A673 (cell line): ENCODE results near the gene IL10RB. TPM values are rescaled to one million over a fixed set of nuclear protein-coding genes. Genes with fewer than 3 reads are reported as not detected.

Source experiments
- BruUV-seq: library from RNA; stranded (reverse); fragments of 400-500 nt; replicated peaks from 2 replicates; lab custom pipeline; 2021; lab: Mats Ljungman, UMichigan
- CTCF ChIA-PET: fragments of 300-600 bp; sonication (Branson Sonifier 250); formaldehyde crosslinking; loops from one replicate; lab custom pipeline; 2022; ENCODE audit warnings: antibody characterized with exemption; lab: Charles Lee
- POLR2A ChIA-PET: fragments of 300-600 bp; sonication (Branson Sonifier 250); formaldehyde crosslinking; loops from one replicate; lab custom pipeline; 2022; ENCODE audit warnings: antibody characterized with exemption; ENCODE audit not compliant: low non-redundant PET; lab: Charles Lee
- DNase-seq: peaks from one replicate; pipeline ENCODE4 v3.0.0-alpha.2; 2015; ENCODE audit warnings: low spot score
- H3K27ac ChIP-seq: fragments of 200-600 bp; sonication (generic); 2 replicates; pipeline ENCODE4 v1.5.1; 2016; ENCODE audit warnings: mixed run types, low read depth, mild to moderate bottlenecking, mixed read lengths, antibody characterized with exemption, low read length; ENCODE audit not compliant: poor library complexity, severe bottlenecking
- H3K27me3 ChIP-seq: fragments of 200-600 bp; sonication (generic); replicated peaks from 2 replicates; pipeline ENCODE4 v1.6.1; 2017; ENCODE audit warnings: mixed run types, low read depth, mild to moderate bottlenecking, mixed read lengths, antibody characterized with exemption, low read length; ENCODE audit not compliant: insufficient read depth, poor library complexity
- H3K36me3 ChIP-seq: fragments of 200-600 bp; sonication (generic); 2 replicates; pipeline ENCODE4 v1.6.1; 2016; ENCODE audit warnings: mixed run types, mild to moderate bottlenecking, mixed read lengths, antibody characterized with exemption, low read length; ENCODE audit not compliant: insufficient read depth, poor library complexity, severe bottlenecking
- H3K4me1 ChIP-seq: fragments of 200-600 bp; sonication (generic); 2 replicates; pipeline ENCODE4 v1.6.1; 2017; ENCODE audit warnings: mixed run types, mild to moderate bottlenecking, mixed read lengths, antibody characterized with exemption, low read length; ENCODE audit not compliant: insufficient read depth, poor library complexity, severe bottlenecking
- H3K4me3 ChIP-seq: fragments of 200-600 bp; sonication (generic); 2 replicates; pipeline ENCODE4 v1.5.1; 2016; ENCODE audit warnings: low read depth, mixed run types, mild to moderate bottlenecking, mixed read lengths, low read length; ENCODE audit not compliant: poor library complexity, severe bottlenecking
- H3K9me3 ChIP-seq: fragments of 200-600 bp; sonication (generic); 2 replicates; pipeline ENCODE4 v1.6.1; 2016; ENCODE audit warnings: mixed run types, low read depth, mild to moderate bottlenecking, mixed read lengths, antibody characterized with exemption, low read length; ENCODE audit not compliant: poor library complexity, severe bottlenecking
- EZH2 ChIP-seq: fragments of 200-600 bp; sonication (generic); IDR thresholded peaks from 2 replicates; pipeline ENCODE4 v1.6.1; 2017; ENCODE audit warnings: borderline replicate concordance, low read depth, mild to moderate bottlenecking, mixed read lengths, antibody characterized with exemption, low read length; ENCODE audit not compliant: poor library complexity, severe bottlenecking
- intact Hi-C: fragments of 100-400 bp; cut with micrococcal nuclease; formaldehyde crosslinking; loops from one replicate; pipeline ENCODE4 v1.10.0; 2022; ENCODE audit not compliant: unreplicated experiment
- total RNA-seq: library from RNA; stranded (reverse); gene quantifications from 2 replicates; pipeline ENCODE4 v1.2.3, GENCODE V29; 2021
- TF ChIP-seq, protein P1 (sequence below): fragments of 300-800, 200-600 bp; sonication (generic); conservative IDR thresholded peaks from 2 replicates; pipeline ENCODE4 v1.5.1; 2017; ENCODE audit warnings: low read depth, mild to moderate bottlenecking, antibody characterized with exemption, low read length, moderate library complexity, mixed read lengths

The IL10RB gene
- total RNA-seq, 1 experiment from 2014 or later: 11.1 TPM

DNA sequence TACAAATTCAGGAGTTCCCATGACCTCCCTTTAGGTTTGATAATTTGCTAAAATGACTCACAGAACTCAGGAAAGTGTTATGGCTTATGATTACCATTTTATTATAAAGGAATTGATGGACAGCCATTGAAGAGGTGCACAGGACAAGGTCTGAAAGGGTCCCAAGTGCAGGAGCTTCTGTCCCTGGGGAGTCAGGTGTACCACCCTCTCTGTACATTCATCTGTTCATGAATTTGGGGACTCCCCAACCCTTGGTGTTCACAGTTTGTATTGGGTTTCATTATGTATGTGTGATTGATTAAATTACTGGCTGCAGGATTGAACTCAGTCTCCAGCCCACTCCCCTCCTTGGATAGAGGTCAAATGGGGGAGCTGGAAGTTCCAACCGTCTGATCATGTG lies 10.8 kb upstream of the IL10RB start:
- H3K4me3 ChIP-seq: no peak overlapping the region
- TF ChIP-seq, protein P1, sequence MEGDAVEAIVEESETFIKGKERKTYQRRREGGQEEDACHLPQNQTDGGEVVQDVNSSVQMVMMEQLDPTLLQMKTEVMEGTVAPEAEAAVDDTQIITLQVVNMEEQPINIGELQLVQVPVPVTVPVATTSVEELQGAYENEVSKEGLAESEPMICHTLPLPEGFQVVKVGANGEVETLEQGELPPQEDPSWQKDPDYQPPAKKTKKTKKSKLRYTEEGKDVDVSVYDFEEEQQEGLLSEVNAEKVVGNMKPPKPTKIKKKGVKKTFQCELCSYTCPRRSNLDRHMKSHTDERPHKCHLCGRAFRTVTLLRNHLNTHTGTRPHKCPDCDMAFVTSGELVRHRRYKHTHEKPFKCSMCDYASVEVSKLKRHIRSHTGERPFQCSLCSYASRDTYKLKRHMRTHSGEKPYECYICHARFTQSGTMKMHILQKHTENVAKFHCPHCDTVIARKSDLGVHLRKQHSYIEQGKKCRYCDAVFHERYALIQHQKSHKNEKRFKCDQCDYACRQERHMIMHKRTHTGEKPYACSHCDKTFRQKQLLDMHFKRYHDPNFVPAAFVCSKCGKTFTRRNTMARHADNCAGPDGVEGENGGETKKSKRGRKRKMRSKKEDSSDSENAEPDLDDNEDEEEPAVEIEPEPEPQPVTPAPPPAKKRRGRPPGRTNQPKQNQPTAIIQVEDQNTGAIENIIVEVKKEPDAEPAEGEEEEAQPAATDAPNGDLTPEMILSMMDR: no peak
- TF ChIP-seq EZH2: no peak
- no peaks in the 10 kb centered on the region for H3K9me3 ChIP-seq
- H3K27me3 ChIP-seq: no peaks in the 10 kb centered on the region
- intact Hi-C loops: no loop called here
- no peak overlapping the region for H3K27ac ChIP-seq
- DNase-seq: no peak
- no peaks in the 10 kb centered on the region for H3K4me1 ChIP-seq
- peaks cover 50% of the 10 kb centered on the region for H3K36me3 ChIP-seq
- CTCF ChIA-PET: no interaction called here
- no TSS peak for BruUV-seq
- POLR2A ChIA-PET: interaction anchor here (0.6 kb wide), 1 partner anchor 20 kb away, joined by 3 read pairs; no protein-coding TSS in a partner anchor

DNA sequence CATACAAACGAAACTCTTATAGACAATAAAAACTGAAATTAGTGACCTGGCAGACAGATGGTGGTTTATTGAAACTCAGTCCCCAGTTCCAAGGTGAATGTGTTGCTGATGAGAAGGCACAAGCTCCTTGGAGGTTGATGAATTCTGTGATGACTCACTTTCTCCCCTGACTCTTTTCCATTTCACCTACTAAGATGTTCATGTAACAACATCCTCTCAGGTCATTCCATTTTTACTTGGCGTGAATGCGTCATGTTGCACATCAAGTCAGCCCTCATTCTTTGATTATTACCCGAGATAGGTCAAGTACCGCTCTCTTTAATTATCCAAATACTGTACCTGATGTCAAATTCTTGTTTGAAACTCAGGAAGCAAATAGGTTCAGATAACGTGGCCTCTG lies 10.1 kb upstream of the IL10RB start:
- H3K4me1 ChIP-seq: no peaks in the 10 kb centered on the region
- TF ChIP-seq, protein P1: no peak
- no peak for TF ChIP-seq EZH2
- no peak overlapping the region for H3K27ac ChIP-seq
- DNase-seq: no peak
- intact Hi-C loops: no loop called here
- ChIA-PET CTCF (no interaction called here), POLR2A (no interaction called here)
- H3K27me3 ChIP-seq: no peaks in the 10 kb centered on the region
- peaks cover 44% of the 10 kb centered on the region for H3K36me3 ChIP-seq
- no peaks in the 10 kb centered on the region for H3K9me3 ChIP-seq
- no TSS peak for BruUV-seq
- no peak overlapping the region for H3K4me3 ChIP-seq

DNA sequence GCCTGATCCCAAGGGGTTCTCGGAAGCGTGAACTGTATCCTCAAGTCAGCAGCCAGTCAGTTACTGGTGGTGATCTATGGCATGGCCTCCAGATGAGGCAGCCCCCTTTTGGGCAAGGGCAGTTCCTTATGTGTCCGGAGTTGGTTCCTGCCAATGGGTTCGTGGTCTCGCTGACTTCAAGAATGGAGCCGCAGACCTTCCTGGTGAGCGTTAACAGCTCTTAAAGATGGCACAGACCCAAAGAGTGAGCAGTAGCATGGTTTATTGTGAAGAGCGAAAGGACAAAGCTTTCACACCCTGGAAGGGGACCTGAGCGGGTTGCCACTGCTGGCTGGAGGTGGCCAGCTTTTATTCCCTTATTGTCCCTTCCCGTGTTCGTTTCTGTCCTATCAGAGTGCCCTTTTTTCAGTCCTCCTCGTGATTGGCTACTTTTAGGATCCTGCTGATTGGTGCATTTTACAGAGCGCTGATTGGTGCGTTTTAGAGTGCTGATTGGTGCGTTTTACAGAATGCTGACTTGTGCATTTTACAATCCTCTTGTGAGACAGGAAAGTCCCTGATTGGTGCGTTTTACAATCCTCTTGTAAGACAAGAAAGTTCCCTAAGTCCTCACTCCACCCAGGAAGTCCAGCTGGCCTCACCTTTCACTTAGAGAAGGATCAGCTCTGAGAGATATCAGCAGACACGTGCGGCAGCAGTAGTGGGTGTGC lies 8.9 kb upstream of the IL10RB start:
- no peak overlapping the region for H3K27ac ChIP-seq
- H3K36me3 ChIP-seq: peaks cover 37% of the 10 kb centered on the region
- ChIA-PET POLR2A (no interaction called here), CTCF (no interaction called here)
- no TSS peak for BruUV-seq
- no peak overlapping the region for H3K4me3 ChIP-seq
- TF ChIP-seq, protein P1: no peak
- TF ChIP-seq EZH2: no peak
- no peaks in the 10 kb centered on the region for H3K27me3 ChIP-seq
- no peaks in the 10 kb centered on the region for H3K9me3 ChIP-seq
- intact Hi-C loops: no loop called here
- DNase-seq: no peak
- H3K4me1 ChIP-seq: no peaks in the 10 kb centered on the region
